B cell (primary cell): Measurements from ENCODE around the gene EIF5A. TPM values are rescaled to one million over a fixed set of nuclear protein-coding genes. Genes with fewer than 3 reads are reported as not detected.

Experiments
- ATAC-seq: fragments of 200-7000 bp; cut with Tn5 transposase; one replicate; pipeline ENCODE4 v1.10.0; 2021; ENCODE audit warnings: low read depth, mild to moderate bottlenecking, moderate number of reproducible peaks, moderate library complexity
- CTCF ChIA-PET: fragments of 350-600 bp; sonication (Branson Sonifier 250); formaldehyde crosslinking; loops from one replicate; lab custom pipeline; 2021; ENCODE audit warnings: antibody characterized with exemption, inconsistent platforms; lab: Charles Lee
- POLR2A ChIA-PET: fragments of 350-600 bp; sonication (Branson Sonifier 250); formaldehyde crosslinking; loops from one replicate; lab custom pipeline; 2021; ENCODE audit warnings: antibody characterized with exemption; lab: Charles Lee
- DNase-seq: peaks from one replicate; pipeline ENCODE4 v3.0.0; 2013
- H2AFZ ChIP-seq: 2 replicates; pipeline ENCODE4 v1.6.1; 2012; ENCODE audit warnings: mild to moderate bottlenecking, low read depth, low read length; ENCODE audit not compliant: insufficient read depth, poor library complexity, severe bottlenecking
- H3K27ac ChIP-seq, 2 donors: 1 replicate in 1 of 2; 2 replicates in 1 of 2; pipeline ENCODE4 v1.5.1; 2012 to 2013; ENCODE audit warnings: low read length in 2 of 2, mild to moderate bottlenecking in 2 of 2, moderate library complexity in 1 of 2
- H3K27me3 ChIP-seq, 4 experiments: fragments of 200-600 bp in 1 of 4; sonication (generic) in 1 of 4; replicated peaks in 1 of 4; 1 replicate in 2 of 4; 2 replicates in 2 of 4; pipeline versions ENCODE4 v1.6.1 to v1.7.0; 2013 to 2016; ENCODE audit warnings: low read length in 3 of 4, mild to moderate bottlenecking in 2 of 4, mixed read lengths in 1 of 4, moderate library complexity in 1 of 4; ENCODE audit not compliant: insufficient read depth in 4 of 4, control insufficient read depth in 3 of 4; ENCODE audit errors: control extremely low read depth in 1 of 4
- H3K36me3 ChIP-seq, 2 experiments: replicated peaks in 1 of 2; 1 replicate in 1 of 2; 2 replicates in 1 of 2; pipeline versions ENCODE4 v1.6.1 to v1.7.1; 2013; ENCODE audit warnings: low read length in 1 of 2; ENCODE audit not compliant: insufficient read depth in 2 of 2, control insufficient read depth in 1 of 2; ENCODE audit errors: control extremely low read depth in 1 of 2, extremely low read depth in 1 of 2
- H3K4me1 ChIP-seq, 2 donors: fragments of 200-600 bp in 1 of 2; sonication (generic) in 1 of 2; 1 replicate in 1 of 2; 2 replicates in 1 of 2; pipeline versions ENCODE4 v1.5.1 to v1.6.1; 2013 to 2017; ENCODE audit warnings: low read length in 2 of 2; ENCODE audit not compliant: control insufficient read depth in 2 of 2, insufficient read depth in 2 of 2
- H3K4me2 ChIP-seq: replicated peaks from 2 replicates; pipeline ENCODE3; 2012; ENCODE audit warnings: mild to moderate bottlenecking, low read depth, low read length; ENCODE audit not compliant: poor library complexity, severe bottlenecking
- H3K4me3 ChIP-seq, 5 experiments: fragments of 200-600 bp in 1 of 5; sonication (generic) in 1 of 5; 1 replicate in 3 of 5; 2 replicates in 2 of 5; pipeline versions ENCODE4 v1.5.1 to v1.7.0; 2011 to 2016; ENCODE audit warnings: low read length in 4 of 5, mild to moderate bottlenecking in 4 of 5, low read depth in 2 of 5, control low read depth in 1 of 5, moderate library complexity in 1 of 5; ENCODE audit not compliant: insufficient read depth in 1 of 5; ENCODE audit errors: control extremely low read depth in 1 of 5, extremely low read depth in 1 of 5
- H3K79me2 ChIP-seq: fragments of 200-600 bp; sonication (generic); one replicate; pipeline ENCODE4 v1.6.0; 2016; ENCODE audit warnings: low read length; ENCODE audit not compliant: control insufficient read depth, insufficient read depth
- H3K9ac ChIP-seq: fragments of 200-600 bp; sonication (generic); 2 replicates; pipeline ENCODE4 v1.6.1; 2017; ENCODE audit warnings: mild to moderate bottlenecking, low read length, moderate library complexity
- H3K9me3 ChIP-seq, 3 donors: one replicate each; pipeline versions ENCODE4 v1.6.1 to v1.7.1; 2013; ENCODE audit warnings: low read length in 2 of 3; ENCODE audit not compliant: control insufficient read depth in 2 of 3, insufficient read depth in 1 of 3; ENCODE audit errors: control extremely low read depth in 1 of 3
- H4K20me1 ChIP-seq: 2 replicates; pipeline ENCODE4 v1.6.0; 2012; ENCODE audit warnings: mild to moderate bottlenecking, low read length; ENCODE audit not compliant: insufficient read depth, control insufficient read depth, poor library complexity, severe bottlenecking
- H3K27ac Mint-ChIP-seq: one replicate; pipeline ENCODE4 v1.8.0; 2021; ENCODE audit warnings: mixed read lengths
- H3K27me3 Mint-ChIP-seq: one replicate; pipeline ENCODE4 v1.8.0; 2021; ENCODE audit warnings: mixed read lengths
- H3K4me1 Mint-ChIP-seq: one replicate; pipeline ENCODE4 v1.8.0; 2021; ENCODE audit warnings: mixed read lengths
- H3K4me3 Mint-ChIP-seq: one replicate; pipeline ENCODE4 v1.8.0; 2021; ENCODE audit warnings: mixed read lengths
- H3K9me3 Mint-ChIP-seq: one replicate; pipeline ENCODE4 v1.8.0; 2022; ENCODE audit warnings: mixed read lengths; ENCODE audit not compliant: insufficient read depth
- CTCF ChIP-seq: fragments of 200-600 bp; IDR thresholded peaks from one replicate; pipeline ENCODE4 v1.8.0; 2022; ENCODE audit warnings: antibody characterized with exemption, mild to moderate bottlenecking
- EZH2 ChIP-seq: IDR thresholded peaks from 2 replicates; pipeline ENCODE4 v1.6.1; 2012; ENCODE audit warnings: borderline replicate concordance, low read depth, mild to moderate bottlenecking, moderate library complexity, low read length; ENCODE audit not compliant: insufficient read depth, poor library complexity, severe bottlenecking
- WGBS: methylation state at CpG from one replicate; pipeline ENCODE4 v1.1.5; 2013; ENCODE audit warnings: missing lambda C conversion rate; ENCODE audit not compliant: insufficient coverage; 5-methylcytosine and 5-hydroxymethylcytosine counted together
- intact Hi-C: fragments of 100-400 bp; cut with micrococcal nuclease; formaldehyde crosslinking; loops from one replicate; pipeline ENCODE4 v1.10.0; 2022
- polyA plus RNA-seq: library from polyadenylated mRNA; depleted of rRNA; stranded (reverse); fragments of >200 nt; gene quantifications from 2 replicates; pipeline ENCODE4 v1.2.3, GENCODE V29; 2012
- total RNA-seq, 2 donors: library from RNA; stranded (reverse); fragments of 120-200 nt in 1 of 2; gene quantifications; 1 replicate in 1 of 2; 2 replicates in 1 of 2; pipeline versions ENCODE4 v1.2.3 to v1.2.4, GENCODE V29; 2013 to 2022

EIF5A gene
- total and polyA plus RNA-seq, 2 donors (not counting 1 experiment from before 2014, with no cell fraction given) = 233 to 576 TPM

GRCh38 chr17:7313088-7313889, 5.9 kb downstream of the EIF5A start:
- H3K79me2 ChIP-seq = peaks cover 64% of the 10 kb centered on the region
- TF ChIP-seq CTCF = peak; percentile 17
- no peak for TF ChIP-seq EZH2
- H3K27me3 Mint-ChIP-seq = no peaks in the 10 kb centered on the region
- no peaks in the 10 kb centered on the region for H3K9me3 ChIP-seq
- H3K4me1 Mint-ChIP-seq = peaks cover 69% of the 10 kb centered on the region
- DNase-seq (no peak), ATAC-seq (no peak)
- peak overlapping the region; percentile 87 for H3K4me3 Mint-ChIP-seq
- H3K4me3 ChIP-seq = no peak overlapping the region
- intact Hi-C loops = no loop called here
- ChIA-PET CTCF (interaction anchor here (1.2 to 2.2 kb wide), 7 partner anchors 8 to 268 kb away, joined by 3 to 19 read pairs (median 6); partner anchors contain the start of gene NEURL4), POLR2A (interaction anchor here (0.6 to 1.5 kb wide), 4 partner anchors 16 to 171 kb away, joined by 3 to 7 read pairs (median 4); partner anchors contain the start of genes NEURL4 and POLR2A)
- peak overlapping the region; percentile 91 for H3K4me2 ChIP-seq
- H3K27ac Mint-ChIP-seq = peak overlapping the region; percentile 93
- no peak overlapping the region for H2AFZ ChIP-seq
- WGBS = 96% methylated on average over 4 of the region's 7 CpGs
- H3K27ac ChIP-seq = peak overlapping the region in 1 of 2 donors; percentile 91
- H4K20me1 ChIP-seq = peaks cover 63% of the 10 kb centered on the region
- no peaks in the 10 kb centered on the region for H3K27me3 ChIP-seq
- no peaks in the 10 kb centered on the region for H3K9me3 Mint-ChIP-seq
- H3K36me3 ChIP-seq = peaks cover 5 to 67% of the 10 kb centered on the region in 2 experiments
- no peak overlapping the region for H3K9ac ChIP-seq
- peaks cover 34 to 60% of the 10 kb centered on the region in 2 donors for H3K4me1 ChIP-seq
